HG03280 (cell line): ENCODE results near the gene GALNT10.
A peak's percentile ranks its signal among the peaks of the same experiment; 100 is the strongest.

Experiments
- ATAC-seq: cut with Tn5 transposase; IDR thresholded peaks from one replicate; pipeline ENCODE4 v1.9.1; 2021; ENCODE audit warnings: mild to moderate bottlenecking, moderate library complexity; ENCODE audit not compliant: unreplicated experiment

The GALNT10 gene

GRCh38 chr5:154465169-154465568 lies 274.6 kb downstream of the GALNT10 start:
- ATAC-seq, result no peak

GRCh38 chr5:154466147-154466546 lies 275.6 kb downstream of the GALNT10 start:
- ATAC-seq, result no peak

GRCh38 chr5:154466671-154467070 lies 276.1 kb downstream of the GALNT10 start:
- ATAC-seq, result no peak

- peak; percentile 94 for ATAC-seq
Observed at GRCh38 chr5:154467655-154468354, 277.3 kb downstream of the GALNT10 start.

GRCh38 chr5:154470137-154470536 lies 279.6 kb downstream of the GALNT10 start:
- ATAC-seq, result no peak
